GM12878 (cell line): ENCODE data around the gene ITGB8. TPM values are rescaled to one million over a fixed set of nuclear protein-coding genes. Genes with fewer than 3 reads are reported as not detected.

Experiments used
- CREM ChIP-seq: IDR thresholded peaks from 2 replicates; pipeline ENCODE4 v1.6.1; 2014; ENCODE audit warnings: antibody characterized with exemption, low read depth
- HDAC6 ChIP-seq: fragments of 200-600 bp; sonication (generic); IDR thresholded peaks from one replicate; pipeline ENCODE4 v1.8.0; 2017; ENCODE audit warnings: antibody characterized with exemption; ENCODE audit not compliant: unreplicated experiment
- KLF5 ChIP-seq: fragments of 450-650 bp; IDR thresholded peaks from 2 replicates; pipeline ENCODE4 v1.6.1; 2014; ENCODE audit warnings: mild to moderate bottlenecking; ENCODE audit not compliant: partially characterized antibody
- TARDBP ChIP-seq: IDR thresholded peaks from 2 replicates; pipeline ENCODE4 v1.6.1; 2016; ENCODE audit warnings: borderline replicate concordance
- ZNF384 ChIP-seq: IDR thresholded peaks from 2 replicates; pipeline ENCODE4 v1.6.1; 2012; ENCODE audit warnings: low read depth, mild to moderate bottlenecking, low read length, improper control_type of control experiment, borderline replicate concordance
- polyA plus RNA-seq, 11 experiments: library from polyadenylated mRNA; depleted of rRNA in 4 of 11; unstranded in 6 of 11; stranded (reverse) in 5 of 11; fragments of >200 nt; fragmentation: Nextera tagmentation in 4 of 11; fragmentation: Illumina TruSeq in 1 of 11; extraction: Ambion mirVana in 4 of 11; extraction: Trizol in 1 of 11; gene quantifications; 1 replicate in 1 of 11; 2 replicates in 10 of 11; pipeline versions ENCODE4 v1.2.1 to v1.2.3, GENCODE V29; 2011 to 2016; ENCODE audit warnings: inconsistent platforms in 2 of 11, missing spikeins in 2 of 11, low read depth in 1 of 11
- total RNA-seq, 4 experiments: library from RNA; depleted of rRNA in 3 of 4; stranded (reverse); fragments of >200 nt in 3 of 4; fragmentation: Illumina TruSeq in 1 of 4; extraction: Trizol in 1 of 4; gene quantifications; 2 replicates each; pipeline versions ENCODE4 v1.2.1 to v1.2.3, GENCODE V29; 2013 to 2021
- TF ChIP-seq, protein P1 (sequence below): IDR thresholded peaks from 2 replicates; pipeline ENCODE4 v1.6.1; 2012; ENCODE audit warnings: mild to moderate bottlenecking, low read depth, low read length
- TF ChIP-seq, protein P2 (sequence below): fragments of 450-650 bp; formaldehyde crosslinking; IDR thresholded peaks from 2 replicates; pipeline ENCODE4 v1.4.0; 2020; ENCODE audit warnings: mild to moderate bottlenecking, moderate library complexity

Gene ITGB8
- total and polyA plus RNA-seq, 10 of the 15 experiments (the other 5 are each of a cell fraction or from before 2014, with no cell fraction given), result 0.37 to 26.2 (median 1.5) TPM

GRCh38 chr7:20444030-20444800 is 113.5 kb downstream of the ITGB8 start (continued):
- TF ChIP-seq, protein P1, sequence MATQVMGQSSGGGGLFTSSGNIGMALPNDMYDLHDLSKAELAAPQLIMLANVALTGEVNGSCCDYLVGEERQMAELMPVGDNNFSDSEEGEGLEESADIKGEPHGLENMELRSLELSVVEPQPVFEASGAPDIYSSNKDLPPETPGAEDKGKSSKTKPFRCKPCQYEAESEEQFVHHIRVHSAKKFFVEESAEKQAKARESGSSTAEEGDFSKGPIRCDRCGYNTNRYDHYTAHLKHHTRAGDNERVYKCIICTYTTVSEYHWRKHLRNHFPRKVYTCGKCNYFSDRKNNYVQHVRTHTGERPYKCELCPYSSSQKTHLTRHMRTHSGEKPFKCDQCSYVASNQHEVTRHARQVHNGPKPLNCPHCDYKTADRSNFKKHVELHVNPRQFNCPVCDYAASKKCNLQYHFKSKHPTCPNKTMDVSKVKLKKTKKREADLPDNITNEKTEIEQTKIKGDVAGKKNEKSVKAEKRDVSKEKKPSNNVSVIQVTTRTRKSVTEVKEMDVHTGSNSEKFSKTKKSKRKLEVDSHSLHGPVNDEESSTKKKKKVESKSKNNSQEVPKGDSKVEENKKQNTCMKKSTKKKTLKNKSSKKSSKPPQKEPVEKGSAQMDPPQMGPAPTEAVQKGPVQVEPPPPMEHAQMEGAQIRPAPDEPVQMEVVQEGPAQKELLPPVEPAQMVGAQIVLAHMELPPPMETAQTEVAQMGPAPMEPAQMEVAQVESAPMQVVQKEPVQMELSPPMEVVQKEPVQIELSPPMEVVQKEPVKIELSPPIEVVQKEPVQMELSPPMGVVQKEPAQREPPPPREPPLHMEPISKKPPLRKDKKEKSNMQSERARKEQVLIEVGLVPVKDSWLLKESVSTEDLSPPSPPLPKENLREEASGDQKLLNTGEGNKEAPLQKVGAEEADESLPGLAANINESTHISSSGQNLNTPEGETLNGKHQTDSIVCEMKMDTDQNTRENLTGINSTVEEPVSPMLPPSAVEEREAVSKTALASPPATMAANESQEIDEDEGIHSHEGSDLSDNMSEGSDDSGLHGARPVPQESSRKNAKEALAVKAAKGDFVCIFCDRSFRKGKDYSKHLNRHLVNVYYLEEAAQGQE, result no peak
- TF ChIP-seq, protein P2, sequence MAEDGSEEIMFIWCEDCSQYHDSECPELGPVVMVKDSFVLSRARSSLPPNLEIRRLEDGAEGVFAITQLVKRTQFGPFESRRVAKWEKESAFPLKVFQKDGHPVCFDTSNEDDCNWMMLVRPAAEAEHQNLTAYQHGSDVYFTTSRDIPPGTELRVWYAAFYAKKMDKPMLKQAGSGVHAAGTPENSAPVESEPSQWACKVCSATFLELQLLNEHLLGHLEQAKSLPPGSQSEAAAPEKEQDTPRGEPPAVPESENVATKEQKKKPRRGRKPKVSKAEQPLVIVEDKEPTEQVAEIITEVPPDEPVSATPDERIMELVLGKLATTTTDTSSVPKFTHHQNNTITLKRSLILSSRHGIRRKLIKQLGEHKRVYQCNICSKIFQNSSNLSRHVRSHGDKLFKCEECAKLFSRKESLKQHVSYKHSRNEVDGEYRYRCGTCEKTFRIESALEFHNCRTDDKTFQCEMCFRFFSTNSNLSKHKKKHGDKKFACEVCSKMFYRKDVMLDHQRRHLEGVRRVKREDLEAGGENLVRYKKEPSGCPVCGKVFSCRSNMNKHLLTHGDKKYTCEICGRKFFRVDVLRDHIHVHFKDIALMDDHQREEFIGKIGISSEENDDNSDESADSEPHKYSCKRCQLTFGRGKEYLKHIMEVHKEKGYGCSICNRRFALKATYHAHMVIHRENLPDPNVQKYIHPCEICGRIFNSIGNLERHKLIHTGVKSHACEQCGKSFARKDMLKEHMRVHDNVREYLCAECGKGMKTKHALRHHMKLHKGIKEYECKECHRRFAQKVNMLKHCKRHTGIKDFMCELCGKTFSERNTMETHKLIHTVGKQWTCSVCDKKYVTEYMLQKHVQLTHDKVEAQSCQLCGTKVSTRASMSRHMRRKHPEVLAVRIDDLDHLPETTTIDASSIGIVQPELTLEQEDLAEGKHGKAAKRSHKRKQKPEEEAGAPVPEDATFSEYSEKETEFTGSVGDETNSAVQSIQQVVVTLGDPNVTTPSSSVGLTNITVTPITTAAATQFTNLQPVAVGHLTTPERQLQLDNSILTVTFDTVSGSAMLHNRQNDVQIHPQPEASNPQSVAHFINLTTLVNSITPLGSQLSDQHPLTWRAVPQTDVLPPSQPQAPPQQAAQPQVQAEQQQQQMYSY (CRISPR knock-in tag), result no peak
- TF ChIP-seq ZNF384 (no peak), CREM (no peak), HDAC6 (no peak), TARDBP (no peak), KLF5 (no peak)
